ENCODE data around the gene VCAM1.

VCAM1 gene, protein sequence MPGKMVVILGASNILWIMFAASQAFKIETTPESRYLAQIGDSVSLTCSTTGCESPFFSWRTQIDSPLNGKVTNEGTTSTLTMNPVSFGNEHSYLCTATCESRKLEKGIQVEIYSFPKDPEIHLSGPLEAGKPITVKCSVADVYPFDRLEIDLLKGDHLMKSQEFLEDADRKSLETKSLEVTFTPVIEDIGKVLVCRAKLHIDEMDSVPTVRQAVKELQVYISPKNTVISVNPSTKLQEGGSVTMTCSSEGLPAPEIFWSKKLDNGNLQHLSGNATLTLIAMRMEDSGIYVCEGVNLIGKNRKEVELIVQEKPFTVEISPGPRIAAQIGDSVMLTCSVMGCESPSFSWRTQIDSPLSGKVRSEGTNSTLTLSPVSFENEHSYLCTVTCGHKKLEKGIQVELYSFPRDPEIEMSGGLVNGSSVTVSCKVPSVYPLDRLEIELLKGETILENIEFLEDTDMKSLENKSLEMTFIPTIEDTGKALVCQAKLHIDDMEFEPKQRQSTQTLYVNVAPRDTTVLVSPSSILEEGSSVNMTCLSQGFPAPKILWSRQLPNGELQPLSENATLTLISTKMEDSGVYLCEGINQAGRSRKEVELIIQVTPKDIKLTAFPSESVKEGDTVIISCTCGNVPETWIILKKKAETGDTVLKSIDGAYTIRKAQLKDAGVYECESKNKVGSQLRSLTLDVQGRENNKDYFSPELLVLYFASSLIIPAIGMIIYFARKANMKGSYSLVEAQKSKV

DNA sequence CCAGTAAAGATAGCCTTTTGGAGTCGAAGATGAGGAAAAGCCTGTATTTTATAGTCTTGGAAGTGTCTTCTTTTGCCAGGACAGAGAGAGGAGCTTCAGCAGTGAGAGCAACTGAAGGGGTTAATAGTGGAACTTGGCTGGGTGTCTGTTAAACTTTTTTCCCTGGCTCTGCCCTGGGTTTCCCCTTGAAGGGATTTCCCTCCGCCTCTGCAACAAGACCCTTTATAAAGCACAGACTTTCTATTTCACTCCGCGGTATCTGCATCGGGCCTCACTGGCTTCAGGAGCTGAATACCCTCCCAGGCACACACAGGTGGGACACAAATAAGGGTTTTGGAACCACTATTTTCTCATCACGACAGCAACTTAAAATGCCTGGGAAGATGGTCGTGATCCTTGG lies at the start of gene VCAM1:
VCAM1 (plus strand) TSS at position 253 of the 400 bp plus-strand sequence; CDS start at position 372, 119 bp downstream.
- DNase-seq (ENCODE audit: low read depth in 2 of 3, low spot score in 1 of 3): no peak

DNA sequence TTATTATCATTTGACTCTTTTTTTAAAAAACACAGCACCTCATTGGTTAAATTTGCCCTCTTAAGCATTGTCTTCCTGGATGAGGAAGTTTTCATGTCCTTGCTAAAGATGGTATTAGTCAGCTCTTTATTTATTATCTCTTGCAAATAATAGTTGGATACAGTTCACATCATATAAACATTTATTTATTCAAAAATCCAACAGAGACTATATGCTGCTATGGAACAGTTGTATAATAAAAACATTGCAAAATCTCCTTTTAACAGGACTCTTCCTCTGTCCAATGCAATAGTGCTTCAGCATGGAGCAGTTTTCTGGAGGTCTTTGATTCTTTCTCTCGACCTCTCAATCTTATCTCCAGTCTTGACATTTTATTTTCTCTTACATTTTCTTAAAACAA lies 49.5 kb upstream of the VCAM1 start:
- no peak for DNase-seq (ENCODE audit: low read depth in 2 of 3, low spot score in 1 of 3)

DNA sequence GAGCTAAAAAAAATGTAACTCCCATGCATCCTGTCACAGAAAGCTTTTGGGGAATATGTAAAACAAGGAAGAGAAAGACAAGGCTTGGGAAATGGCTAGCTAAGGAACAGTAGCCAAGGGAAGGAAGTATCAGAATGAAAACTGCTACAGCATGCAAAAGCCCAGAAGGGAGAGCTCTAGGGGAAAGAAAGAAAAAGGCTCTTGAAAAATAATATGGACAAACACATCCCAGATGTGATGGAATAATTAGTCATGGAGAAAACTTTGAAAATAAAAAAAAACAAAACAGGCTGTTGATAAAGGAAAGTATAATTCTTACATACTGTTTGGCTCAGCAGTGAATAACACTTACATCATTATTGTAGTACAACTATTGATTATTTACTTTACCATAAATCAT lies 47.9 kb upstream of the VCAM1 start:
- no peak for DNase-seq (ENCODE audit: low read depth in 2 of 3, low spot score in 1 of 3)

DNA sequence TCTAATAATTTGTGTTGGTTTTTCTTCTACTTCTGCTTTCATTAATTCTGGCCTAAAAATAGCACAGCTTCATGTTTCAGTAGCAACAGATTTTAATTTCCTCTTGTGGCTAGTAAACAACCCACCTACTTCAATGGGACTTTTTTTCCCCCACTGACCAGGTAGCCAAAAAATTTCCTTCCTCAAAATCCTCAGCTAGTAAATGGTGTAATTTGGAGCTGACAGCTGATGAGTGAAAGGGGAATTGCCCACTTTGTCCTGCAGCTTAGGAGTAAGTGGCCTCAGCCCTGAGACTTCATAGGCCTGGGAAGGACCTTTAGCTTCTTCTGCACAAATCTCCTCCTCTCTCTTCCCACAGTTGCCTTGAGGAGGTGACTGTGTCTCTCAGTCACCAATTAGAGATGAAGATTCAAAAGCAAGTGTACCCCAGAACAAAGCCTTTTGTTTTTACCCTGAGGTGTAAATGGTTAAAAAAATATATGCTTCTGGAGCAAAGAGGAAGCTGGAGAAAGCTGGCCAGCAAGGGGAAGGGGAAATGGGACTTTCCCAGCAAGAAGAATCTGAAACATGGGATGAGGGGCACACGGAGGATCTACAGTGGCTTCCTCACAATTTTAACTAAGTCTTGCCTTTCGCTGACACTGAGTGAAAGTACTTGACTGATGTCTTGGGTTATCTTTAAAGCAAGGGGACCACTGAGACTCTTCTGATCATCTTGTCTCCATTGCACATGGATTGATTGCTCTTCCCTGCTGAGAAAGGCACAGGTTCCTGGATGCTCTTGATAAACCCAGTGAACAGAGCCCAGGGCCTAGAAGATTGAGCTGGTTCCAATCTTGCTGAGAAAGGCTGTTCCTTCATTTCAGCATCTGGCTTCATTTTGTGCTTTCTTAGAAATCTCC lies 35.8 kb upstream of the VCAM1 start:
- no peak for DNase-seq (ENCODE audit: low read depth in 2 of 3, low spot score in 1 of 3)

DNA sequence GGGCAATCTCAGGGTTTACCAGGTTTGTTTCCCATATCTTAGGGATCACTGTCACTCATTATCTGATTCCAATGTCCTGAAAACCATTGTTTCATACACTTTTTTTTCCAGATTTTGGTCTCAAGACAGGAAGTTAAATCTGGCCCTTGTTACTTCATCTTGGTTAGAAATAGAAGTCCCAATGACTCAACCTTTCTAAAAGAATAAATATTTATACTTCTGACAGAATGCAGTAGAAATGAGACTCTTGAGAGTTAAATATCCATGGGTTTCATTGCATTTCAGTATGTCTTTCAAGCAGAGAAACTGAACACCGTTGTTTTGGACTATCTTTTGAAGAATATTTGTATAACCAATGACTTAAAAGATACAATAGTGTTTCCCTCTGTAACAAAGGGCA lies 19.8 kb upstream of the VCAM1 start:
- DNase-seq (ENCODE audit: low read depth in 2 of 3, low spot score in 1 of 3): no peak

DNA sequence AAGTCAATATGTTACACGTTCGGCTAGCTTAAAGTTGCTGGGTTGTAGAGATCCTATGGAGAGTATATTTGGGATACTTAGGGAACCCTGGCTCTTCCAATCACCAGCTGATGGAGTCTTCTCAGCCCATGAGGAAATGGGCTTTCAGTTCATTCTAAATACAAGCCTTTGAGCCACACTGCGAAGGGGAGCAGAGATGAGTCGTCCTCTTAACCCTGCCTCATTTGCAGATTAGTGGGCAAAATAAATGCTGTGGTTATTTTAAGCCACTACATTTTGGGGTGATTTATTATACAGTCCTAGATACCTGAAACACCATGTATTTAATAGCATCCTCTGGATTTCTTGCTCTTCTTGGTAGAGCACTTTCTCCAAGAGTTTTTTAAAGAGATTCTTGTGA lies 19.0 kb upstream of the VCAM1 start:
- DNase-seq (ENCODE audit: low read depth in 2 of 3, low spot score in 1 of 3): no peak

DNA sequence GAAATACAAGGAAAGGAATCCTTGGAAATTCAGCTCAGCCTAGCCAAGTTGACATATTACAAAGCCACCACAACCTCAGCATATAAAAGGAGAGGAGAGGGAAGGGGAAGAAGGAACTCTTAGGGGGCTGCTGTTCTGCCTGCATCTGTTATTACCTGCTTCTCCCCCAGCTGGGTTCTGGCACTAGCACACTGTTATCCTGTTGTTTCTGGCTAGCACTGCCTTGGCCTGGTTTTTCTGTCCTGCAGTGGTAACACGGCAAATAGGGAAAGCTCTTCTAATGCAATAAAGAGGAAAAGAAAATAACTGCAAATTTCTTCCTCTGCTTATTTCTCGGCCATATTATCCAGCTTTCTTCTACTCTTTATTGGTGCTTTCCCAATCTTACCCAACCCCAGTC lies 16.5 kb upstream of the VCAM1 start:
- DNase-seq (ENCODE audit: low read depth in 2 of 3, low spot score in 1 of 3): no peak

DNA sequence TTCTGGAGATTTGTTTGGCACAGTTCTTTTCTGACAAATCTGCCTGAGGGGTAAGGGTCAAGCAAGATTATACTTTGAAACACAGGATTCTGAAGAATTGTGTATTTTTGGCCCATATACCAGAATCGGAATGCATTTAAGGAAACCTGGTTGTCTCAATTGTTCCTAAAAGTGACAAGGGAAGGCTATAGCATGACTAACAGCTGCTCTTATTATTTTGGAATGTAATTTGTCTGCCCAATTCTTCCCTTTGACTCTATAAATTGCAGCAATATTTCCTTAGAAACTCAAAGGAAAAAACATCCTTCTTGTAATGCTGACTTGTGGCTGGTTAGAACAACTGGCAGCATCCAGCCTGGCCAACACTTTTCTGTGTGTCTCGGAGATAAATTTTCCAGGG lies 15.8 kb upstream of the VCAM1 start:
- no peak for DNase-seq (ENCODE audit: low read depth in 2 of 3, low spot score in 1 of 3)

DNA sequence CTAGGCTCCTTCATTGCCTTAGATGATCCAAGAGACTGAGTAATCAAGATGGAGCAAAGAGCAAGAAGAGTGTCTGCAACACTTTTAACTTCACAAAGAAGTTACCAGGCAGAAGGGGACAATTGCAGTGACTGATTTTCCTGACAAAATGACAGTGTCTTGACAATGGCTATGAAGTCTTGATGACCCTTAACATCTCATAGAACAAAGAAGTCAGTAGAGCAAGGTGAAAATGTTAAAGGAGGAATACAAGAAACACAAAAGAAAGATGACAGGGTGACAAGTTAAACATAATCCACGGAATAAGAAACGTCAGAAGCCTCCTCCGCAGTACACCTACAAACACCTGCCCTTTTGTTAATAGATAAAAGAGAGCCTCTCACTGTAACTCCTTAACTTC lies 15.1 kb upstream of the VCAM1 start:
- DNase-seq (ENCODE audit: low read depth in 2 of 3, low spot score in 1 of 3): no peak

DNA sequence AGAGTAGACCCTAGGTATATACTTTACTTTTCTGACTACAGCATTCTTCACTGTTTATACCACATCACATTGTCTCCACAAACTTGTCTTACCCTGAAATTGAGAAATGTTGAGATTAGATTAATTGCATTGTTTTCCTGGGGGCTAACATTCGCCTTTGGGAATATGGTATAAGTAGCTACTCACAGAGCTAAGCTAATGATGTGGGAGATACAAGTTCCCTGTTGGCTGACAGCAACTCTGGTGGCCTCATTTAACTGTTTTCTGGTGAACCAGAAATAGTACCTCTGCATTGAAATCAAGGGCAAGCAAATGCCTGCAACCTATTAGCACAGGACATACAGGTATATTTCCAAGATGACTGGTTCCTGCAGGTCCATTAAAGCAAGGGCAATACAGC lies 13.2 kb upstream of the VCAM1 start:
- DNase-seq (ENCODE audit: low read depth in 2 of 3, low spot score in 1 of 3): no peak

DNA sequence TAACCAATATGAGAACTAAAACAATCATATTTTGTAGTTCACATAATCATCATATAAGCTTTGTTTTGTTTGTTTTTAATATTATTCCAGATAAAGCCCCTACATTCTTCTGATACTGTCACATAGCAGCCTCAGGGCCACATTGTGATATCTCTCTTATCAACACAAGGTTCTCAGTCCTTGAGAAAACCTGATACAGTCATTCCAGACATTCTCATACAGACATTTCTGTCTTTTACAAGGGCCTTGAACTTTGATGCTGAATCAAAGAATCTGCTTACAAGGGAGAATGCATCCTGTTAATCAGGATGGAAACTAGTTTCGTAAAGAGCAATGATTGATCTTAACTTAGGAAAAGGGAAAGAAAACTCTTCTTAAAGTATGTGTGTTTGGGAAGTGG lies 12.7 kb upstream of the VCAM1 start:
- no peak for DNase-seq (ENCODE audit: low read depth in 2 of 3, low spot score in 1 of 3)

DNA sequence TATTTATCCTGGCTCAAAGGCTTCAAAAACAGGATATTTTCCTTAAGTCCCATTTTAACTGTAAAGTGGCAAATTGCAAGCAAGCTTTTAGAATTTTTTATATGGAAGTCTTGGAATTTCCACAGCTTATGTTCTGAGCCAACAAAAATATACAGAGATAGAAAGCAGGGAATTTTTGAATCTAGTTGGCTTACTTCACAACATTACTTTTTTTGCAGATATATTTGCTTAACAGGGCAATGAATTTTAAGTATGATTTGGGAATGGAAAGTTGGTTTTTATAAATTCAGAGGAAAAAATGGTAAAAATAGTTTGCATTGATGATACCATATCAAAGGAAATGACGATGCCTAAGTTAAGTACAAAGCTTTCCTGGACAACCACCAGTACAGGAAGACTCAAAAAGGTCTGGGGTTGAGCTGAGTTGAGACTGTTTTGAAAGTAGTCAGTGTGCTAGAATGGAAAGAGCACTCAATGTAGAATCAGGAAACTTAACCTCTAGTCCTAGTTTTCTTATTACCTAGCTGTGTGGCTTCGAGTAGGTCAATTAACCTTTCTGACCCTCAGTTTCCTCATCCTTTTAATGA lies 11.0 kb upstream of the VCAM1 start:
- DNase-seq (ENCODE audit: low read depth in 2 of 3, low spot score in 1 of 3): no peak

DNA sequence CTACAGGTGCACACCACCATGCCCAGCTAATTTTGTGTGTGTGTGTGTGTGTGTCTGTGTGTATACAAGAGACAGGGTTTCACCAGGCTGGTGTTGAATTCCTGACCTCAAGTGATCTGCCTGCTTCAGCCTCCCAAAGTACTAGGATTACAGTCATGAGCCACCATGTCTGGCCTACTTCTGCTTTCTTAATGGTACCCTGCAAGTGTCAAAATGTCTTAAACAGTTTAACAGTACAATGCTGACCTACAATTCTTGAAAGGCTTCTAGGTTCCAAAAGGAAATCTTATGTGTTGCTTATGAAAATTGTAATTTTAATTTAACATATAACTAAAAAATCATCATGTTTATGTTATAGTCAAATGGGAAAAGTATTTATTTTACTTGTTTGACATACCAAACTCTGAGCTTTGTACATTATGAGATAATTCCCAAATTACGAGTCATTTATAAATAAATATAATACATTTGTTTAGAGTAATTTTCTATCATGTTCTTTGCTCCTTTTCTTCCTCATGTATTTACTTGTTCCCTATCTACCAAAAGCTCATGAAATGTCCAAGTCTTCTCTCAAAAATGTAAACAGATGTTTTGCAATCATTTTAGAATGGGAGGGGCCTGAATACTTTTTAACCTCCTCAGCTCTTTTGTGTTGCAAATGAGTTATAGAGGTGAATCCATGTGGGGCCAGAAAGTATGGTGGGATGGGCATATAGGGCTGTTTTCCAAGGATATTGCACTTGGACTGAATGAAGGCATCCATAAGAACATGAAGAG lies 8.4 kb upstream of the VCAM1 start:
- DNase-seq (ENCODE audit: low read depth in 2 of 3, low spot score in 1 of 3): no peak

DNA sequence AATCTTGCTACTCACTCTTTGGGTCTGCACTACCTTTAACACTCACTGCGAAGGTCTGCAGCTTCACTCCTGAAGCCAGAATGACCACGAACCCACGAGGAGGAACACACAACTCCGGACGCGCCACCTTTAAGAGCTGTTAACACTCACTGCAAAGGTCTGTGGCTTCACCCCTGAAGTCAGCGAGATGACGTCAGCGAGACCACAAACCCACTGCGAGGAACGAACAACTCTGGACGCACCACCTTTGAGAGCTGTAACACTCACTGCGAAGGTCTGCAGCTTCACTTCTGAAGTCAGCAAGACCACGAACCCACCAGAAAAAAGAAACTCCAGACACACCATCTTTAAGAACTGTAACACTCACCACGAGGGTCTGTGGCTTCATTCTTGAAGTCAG lies 6.5 kb upstream of the VCAM1 start:
- peak; percentile 27 to 37 (median 28) for DNase-seq (ENCODE audit: low read depth in 2 of 3, low spot score in 1 of 3)

DNA sequence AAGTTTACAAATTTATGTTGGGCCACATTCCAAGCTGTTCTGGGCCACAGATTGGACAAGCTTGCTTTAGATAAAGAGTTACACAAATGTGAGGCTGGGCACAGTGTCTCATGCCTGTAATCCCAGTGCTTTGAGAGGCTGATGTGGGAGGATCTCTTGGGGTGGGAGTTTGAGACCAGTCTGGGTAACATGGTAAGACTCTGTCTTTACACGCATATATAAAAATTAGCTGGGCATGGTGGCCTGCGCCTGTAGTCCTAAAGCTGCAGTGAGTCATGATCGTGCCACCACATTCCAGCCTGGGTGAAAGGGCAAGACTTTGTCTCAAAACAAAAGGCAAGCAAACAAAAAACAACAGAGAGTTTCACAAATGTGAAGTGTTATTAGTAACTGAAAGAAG lies 5.9 kb upstream of the VCAM1 start:
- no peak for DNase-seq (ENCODE audit: low read depth in 2 of 3, low spot score in 1 of 3)

DNA sequence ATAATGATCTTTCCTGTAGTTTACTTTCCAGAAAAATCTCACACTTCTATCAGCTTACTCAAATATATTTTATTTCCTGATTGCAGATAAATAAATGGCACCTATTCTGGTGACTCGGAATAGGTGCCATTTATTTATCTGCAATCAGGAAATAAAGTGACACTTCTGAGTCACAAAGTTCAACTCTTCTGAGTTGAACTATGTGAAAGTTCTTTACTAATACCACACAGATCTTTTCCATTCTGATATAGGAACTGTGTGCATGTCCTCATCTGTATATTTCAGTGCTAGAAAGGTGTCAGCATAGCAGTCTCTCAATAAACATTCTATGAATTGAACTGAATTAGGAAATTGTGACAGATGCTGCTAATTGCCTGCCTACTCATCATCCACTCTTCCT lies 4.9 kb upstream of the VCAM1 start:
- no peak for DNase-seq (ENCODE audit: low read depth in 2 of 3, low spot score in 1 of 3)

DNA sequence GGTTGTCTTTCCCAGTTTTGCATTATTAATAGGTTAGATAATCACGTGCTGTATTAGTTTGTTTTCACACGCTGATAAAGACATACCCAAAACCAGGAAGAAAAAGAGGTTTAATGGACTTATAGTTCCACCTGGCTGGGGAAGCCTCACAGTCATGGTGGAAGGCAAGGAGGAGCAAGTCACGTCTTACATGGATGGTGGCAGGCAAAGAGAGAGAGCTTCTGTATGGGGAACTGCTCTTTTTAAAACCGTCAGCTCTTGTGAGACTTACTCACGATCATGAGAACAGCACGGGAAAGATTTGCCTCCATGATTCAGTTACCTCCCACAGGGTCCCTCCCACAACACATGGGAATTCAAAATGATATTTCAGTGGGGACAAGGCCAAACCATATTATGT lies 2.3 kb upstream of the VCAM1 start:
- no peak for DNase-seq (ENCODE audit: low read depth in 2 of 3, low spot score in 1 of 3)

DNA sequence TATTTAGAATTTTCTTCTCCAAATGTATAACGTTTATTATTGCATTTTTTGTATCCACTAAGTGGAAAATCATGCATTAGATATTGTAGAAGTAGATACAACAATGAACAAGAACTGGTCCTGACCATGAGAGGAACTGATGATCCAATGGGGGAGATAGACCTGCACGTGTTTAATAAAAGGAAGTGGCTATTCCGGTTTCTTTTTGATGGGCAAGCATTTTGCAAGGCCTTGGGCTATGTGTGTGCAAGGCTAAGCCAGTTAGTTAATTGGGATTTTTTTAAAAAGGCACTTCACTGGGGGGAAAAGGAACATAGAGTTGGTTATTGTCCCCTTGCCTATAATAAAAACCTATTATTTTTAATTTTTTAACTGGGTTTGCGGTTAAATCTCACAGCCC lies 961 bp upstream of the VCAM1 start:
- no peak for DNase-seq (ENCODE audit: low read depth in 2 of 3, low spot score in 1 of 3)

DNA sequence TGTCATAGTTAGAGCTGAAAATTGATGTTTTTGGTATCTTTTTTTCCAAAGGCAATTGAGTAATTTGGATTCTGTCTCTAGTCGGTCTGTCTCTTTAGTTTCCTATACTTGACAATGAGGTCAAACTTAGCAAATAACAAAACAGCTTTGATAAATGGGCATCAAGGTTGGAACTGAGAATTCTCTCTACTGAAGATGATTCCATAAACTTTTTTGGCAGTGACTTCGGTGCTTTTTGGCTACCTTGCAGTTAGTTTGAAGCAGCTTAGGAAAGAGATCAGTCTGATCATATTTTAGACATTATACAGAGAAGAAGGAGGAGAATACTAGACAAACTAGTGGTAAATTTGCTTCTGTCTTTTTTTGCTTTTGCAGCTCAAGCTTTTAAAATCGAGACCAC lies 559 bp downstream of the VCAM1 start:
- no peak for DNase-seq (ENCODE audit: low read depth in 2 of 3, low spot score in 1 of 3)

DNA sequence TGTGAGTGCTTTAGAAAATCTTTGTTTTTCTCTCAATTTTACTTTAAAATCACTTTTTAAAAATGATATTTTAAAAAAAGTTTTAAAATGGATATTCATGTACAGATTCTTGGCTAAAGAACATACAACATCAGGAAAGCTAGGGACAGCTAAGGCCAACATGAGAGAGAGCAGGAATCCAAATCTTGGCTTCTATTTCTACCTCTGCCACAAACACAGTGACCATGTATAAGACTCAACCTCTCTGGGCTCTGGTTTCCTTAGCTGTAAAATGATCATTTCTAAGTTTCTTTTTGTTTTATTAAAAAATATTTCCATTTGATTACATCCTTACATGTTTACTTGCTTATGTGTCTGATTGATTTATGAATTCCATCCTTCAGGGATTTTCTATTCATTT lies 1.2 kb downstream of the VCAM1 start:
- DNase-seq (ENCODE audit: low read depth in 2 of 3, low spot score in 1 of 3): no peak
